ENCODE measurements around the gene BBS9. TPM values are rescaled to one million over a fixed set of nuclear protein-coding genes. Genes with fewer than 3 reads are reported as not detected.

The BBS9 gene
- total RNA-seq, 4 donors from 2014 or later, result 11.2 to 34.5 (median 20.4) TPM

DNA sequence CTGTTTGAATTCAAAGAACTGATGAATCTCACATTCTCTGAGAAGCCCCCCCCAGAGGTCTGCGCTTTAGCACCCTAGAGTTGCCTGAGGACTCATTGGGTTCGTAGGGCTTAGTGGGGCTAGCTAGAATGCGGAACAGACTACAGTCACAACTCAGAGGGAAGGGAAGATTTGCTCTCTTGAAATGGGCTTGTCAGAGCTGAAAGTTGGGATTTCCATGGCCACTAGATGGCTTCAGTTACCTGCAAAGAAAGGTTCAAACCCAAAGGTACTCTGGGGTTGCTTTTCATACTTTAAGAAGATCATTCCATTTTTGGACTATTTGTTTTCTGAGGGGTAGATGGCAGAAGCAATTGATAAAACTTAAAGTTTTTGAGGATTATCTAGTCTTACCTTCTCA, 205.0 kb downstream of the BBS9 start:
- no peak for TF ChIP-seq EP300 (IDR thresholded peaks at IDR 0.05)
- TF ChIP-seq POLR2A (IDR thresholded peaks at IDR 0.05), result no peak
- no peak for TF ChIP-seq POLR2AphosphoS5 (IDR thresholded peaks at IDR 0.05)
- TF ChIP-seq, protein P1, sequence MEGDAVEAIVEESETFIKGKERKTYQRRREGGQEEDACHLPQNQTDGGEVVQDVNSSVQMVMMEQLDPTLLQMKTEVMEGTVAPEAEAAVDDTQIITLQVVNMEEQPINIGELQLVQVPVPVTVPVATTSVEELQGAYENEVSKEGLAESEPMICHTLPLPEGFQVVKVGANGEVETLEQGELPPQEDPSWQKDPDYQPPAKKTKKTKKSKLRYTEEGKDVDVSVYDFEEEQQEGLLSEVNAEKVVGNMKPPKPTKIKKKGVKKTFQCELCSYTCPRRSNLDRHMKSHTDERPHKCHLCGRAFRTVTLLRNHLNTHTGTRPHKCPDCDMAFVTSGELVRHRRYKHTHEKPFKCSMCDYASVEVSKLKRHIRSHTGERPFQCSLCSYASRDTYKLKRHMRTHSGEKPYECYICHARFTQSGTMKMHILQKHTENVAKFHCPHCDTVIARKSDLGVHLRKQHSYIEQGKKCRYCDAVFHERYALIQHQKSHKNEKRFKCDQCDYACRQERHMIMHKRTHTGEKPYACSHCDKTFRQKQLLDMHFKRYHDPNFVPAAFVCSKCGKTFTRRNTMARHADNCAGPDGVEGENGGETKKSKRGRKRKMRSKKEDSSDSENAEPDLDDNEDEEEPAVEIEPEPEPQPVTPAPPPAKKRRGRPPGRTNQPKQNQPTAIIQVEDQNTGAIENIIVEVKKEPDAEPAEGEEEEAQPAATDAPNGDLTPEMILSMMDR (IDR thresholded peaks at IDR 0.05), result no peak
- H3K36me3 ChIP-seq, result no peaks in the 10 kb centered on the region
- no peaks in the 10 kb centered on the region for H3K9me3 ChIP-seq
- no peak overlapping the region for H3K4me3 ChIP-seq
- no peak for ATAC-seq
- 100% methylated on average over 2 to 3 of the region's 3 CpGs for WGBS, 2 donors (ENCODE audit: low coverage in 1 of 2)
- H3K4me1 ChIP-seq, result no peaks in the 10 kb centered on the region
- no peak overlapping the region for H3K27ac ChIP-seq
- no peaks in the 10 kb centered on the region for H3K27me3 ChIP-seq

DNA sequence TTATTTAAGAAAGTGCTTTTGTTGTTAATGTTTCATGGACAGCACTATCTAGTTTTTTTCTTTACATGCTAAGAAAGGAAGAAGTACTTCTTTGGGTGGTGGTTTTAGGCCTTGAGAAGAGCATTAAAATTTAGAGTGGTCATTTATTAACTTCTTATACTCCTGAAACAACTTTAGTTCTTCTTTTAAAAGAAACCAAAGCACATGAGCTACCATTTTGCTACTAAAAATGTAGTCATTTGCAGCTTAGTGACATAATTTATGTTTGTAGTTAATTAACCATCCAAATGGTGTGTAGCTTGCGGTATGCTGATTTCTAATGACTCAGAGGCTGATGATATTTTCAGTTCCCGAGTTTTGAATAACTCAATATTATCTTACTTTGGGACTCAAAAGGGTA, 207.5 kb downstream of the BBS9 start:
- Histone ChIP-seq H3K4me1 (no peaks in the 10 kb centered on the region), H3K27ac (no peak overlapping the region), H3K4me3 (no peak overlapping the region), H3K36me3 (peaks cover 0 to 7% of the 10 kb centered on the region in 2 donors), H3K27me3 (no peaks in the 10 kb centered on the region), H3K9me3 (no peaks in the 10 kb centered on the region)
- ATAC-seq, result no peak
- TF ChIP-seq EP300 (IDR thresholded peaks at IDR 0.05), result no peak
- no peak for TF ChIP-seq POLR2AphosphoS5 (IDR thresholded peaks at IDR 0.05)
- TF ChIP-seq, protein P1 (IDR thresholded peaks at IDR 0.05), result no peak
- WGBS, 2 donors (ENCODE audit: low coverage in 1 of 2), result 82 to 94% methylated on average over 2 of the region's 2 CpGs

- ATAC-seq, result no peak
Measured at GRCh38 chr7:33339074-33339790, 209.9 kb downstream of the BBS9 start.

GRCh38 chr7:33346055-33346454, 216.7 kb downstream of the BBS9 start:
- 94 to 100% methylated on average over 3 of the region's 3 CpGs for WGBS, 2 donors (ENCODE audit: low coverage in 1 of 2)
- peaks cover 0 to 29% of the 10 kb centered on the region in 2 donors for H3K36me3 ChIP-seq
- ATAC-seq, result no peak
- no peaks in the 10 kb centered on the region for H3K9me3 ChIP-seq
- H3K4me3 ChIP-seq, result no peak overlapping the region
- H3K27me3 ChIP-seq, result no peaks in the 10 kb centered on the region
- no peak for TF ChIP-seq POLR2A (IDR thresholded peaks at IDR 0.05)
- TF ChIP-seq, protein P1 (IDR thresholded peaks at IDR 0.05), result no peak
- TF ChIP-seq EP300 (IDR thresholded peaks at IDR 0.05), result no peak
- TF ChIP-seq POLR2AphosphoS5 (IDR thresholded peaks at IDR 0.05), result no peak
- H3K27ac ChIP-seq, result no peak overlapping the region
- no peaks in the 10 kb centered on the region for H3K4me1 ChIP-seq

More at GRCh38 chr7:33339074-33339790, 209.9 kb downstream of the BBS9 start:
- peaks cover 0 to 12% of the 10 kb centered on the region in 2 donors for H3K36me3 ChIP-seq
- H3K4me3 ChIP-seq, result no peak overlapping the region
- H3K9me3 ChIP-seq, result no peaks in the 10 kb centered on the region
- H3K4me1 ChIP-seq, result no peaks in the 10 kb centered on the region
- 88 to 90% methylated on average over 2 to 3 of the region's 3 CpGs for WGBS, 2 donors (ENCODE audit: low coverage in 1 of 2)
- H3K27me3 ChIP-seq, result no peaks in the 10 kb centered on the region
- H3K27ac ChIP-seq, result no peak overlapping the region
- TF ChIP-seq, protein P1 (IDR thresholded peaks at IDR 0.05), result no peak
- TF ChIP-seq POLR2AphosphoS5 (IDR thresholded peaks at IDR 0.05) (no peak), EP300 (IDR thresholded peaks at IDR 0.05) (no peak), POLR2A (IDR thresholded peaks at IDR 0.05) (no peak)

GRCh38 chr7:33350577-33350976, 221.2 kb downstream of the BBS9 start:
- no peak for ATAC-seq
- H3K9me3 ChIP-seq, result no peaks in the 10 kb centered on the region
- no peaks in the 10 kb centered on the region for H3K27me3 ChIP-seq
- H3K27ac ChIP-seq, result no peak overlapping the region
- H3K4me3 ChIP-seq, result no peak overlapping the region
- peaks cover 0 to 9% of the 10 kb centered on the region in 2 donors for H3K36me3 ChIP-seq
- WGBS, 2 donors (ENCODE audit: low coverage in 1 of 2), result 96 to 100% methylated on average over 3 to 7 of the region's 7 CpGs
- no peak for TF ChIP-seq POLR2A (IDR thresholded peaks at IDR 0.05)
- peaks cover 0 to 11% (median 0%) of the 10 kb centered on the region in 3 donors for H3K4me1 ChIP-seq

All from gastroesophageal sphincter (tissue), 4 donors.